GM18867 (cell line): ENCODE data around the gene MEGF9.
"Not testable (repeated sequence)": the region's sequence is repeated elsewhere in the genome, so short reads cannot be mapped to it uniquely, and the experiment has no call there.

Source experiments
- ATAC-seq: cut with Tn5 transposase; IDR thresholded peaks from one replicate; pipeline ENCODE4 v1.9.1; 2021; ENCODE audit warnings: mild to moderate bottlenecking, moderate library complexity; ENCODE audit not compliant: unreplicated experiment

MEGF9 gene

GRCh38 chr9:120662513-120662912 lies 51.8 kb downstream of the MEGF9 start:
- no peak for ATAC-seq

- no peak for ATAC-seq
Observed at GRCh38 chr9:120659676-120660075, 54.6 kb downstream of the MEGF9 start.

- no peak for ATAC-seq
Observed at GRCh38 chr9:120659209-120659608, 55.1 kb downstream of the MEGF9 start.

- no peak for ATAC-seq
Observed at GRCh38 chr9:120655005-120655622, 59.2 kb downstream of the MEGF9 start.

GRCh38 chr9:120654272-120654671 lies 60.0 kb downstream of the MEGF9 start:
- no peak for ATAC-seq

- ATAC-seq: no peak
Observed at GRCh38 chr9:120653762-120654161, 60.5 kb downstream of the MEGF9 start.

GRCh38 chr9:120652934-120653333 lies 61.3 kb downstream of the MEGF9 start:
- no peak for ATAC-seq

- no peak for ATAC-seq
Observed at GRCh38 chr9:120650352-120650751, 63.9 kb downstream of the MEGF9 start.

GRCh38 chr9:120648581-120649197 lies 65.6 kb downstream of the MEGF9 start:
- no peak for ATAC-seq

- no peak for ATAC-seq
Observed at GRCh38 chr9:120646948-120647347, 67.3 kb downstream of the MEGF9 start.

- ATAC-seq: no peak
Observed at GRCh38 chr9:120645760-120646159, 68.5 kb downstream of the MEGF9 start.

GRCh38 chr9:120643061-120643460 lies 71.2 kb downstream of the MEGF9 start:
- ATAC-seq: no peak

- ATAC-seq: no peak
Observed at GRCh38 chr9:120642129-120642770, 72.0 kb downstream of the MEGF9 start.

- not testable (repeated sequence) for ATAC-seq
Observed at GRCh38 chr9:120640874-120641273, 73.4 kb downstream of the MEGF9 start.

GRCh38 chr9:120640380-120640779 lies 73.9 kb downstream of the MEGF9 start:
- no peak for ATAC-seq

- no peak for ATAC-seq
Observed at GRCh38 chr9:120637919-120638318, 76.4 kb downstream of the MEGF9 start.

GRCh38 chr9:120636194-120636957 lies 77.9 kb downstream of the MEGF9 start:
- ATAC-seq: no peak

GRCh38 chr9:120635011-120635410 lies 79.3 kb downstream of the MEGF9 start:
- no peak for ATAC-seq

- no peak for ATAC-seq
Observed at GRCh38 chr9:120630333-120630732, 83.9 kb downstream of the MEGF9 start.

GRCh38 chr9:120628925-120629497 lies 85.3 kb downstream of the MEGF9 start:
- not testable (repeated sequence) for ATAC-seq

GRCh38 chr9:120628207-120628924 lies 85.9 kb downstream of the MEGF9 start:
- no peak for ATAC-seq
